Sigmoid colon (tissue), 4 donors: ENCODE results near the gene SYT15.

Experiments used
- EP300 ChIP-seq, 4 donors: sonication (generic); formaldehyde crosslinking; IDR thresholded peaks; one replicate each; pipeline ENCODE4 v1.6.1; 2017; ENCODE audit warnings: antibody characterized with exemption in 4 of 4
- POLR2A ChIP-seq, 2 donors: fragments of 450-650 bp; IDR thresholded peaks; one replicate each; pipeline ENCODE4 v1.6.1; 2016; ENCODE audit warnings: antibody characterized with exemption in 2 of 2, mild to moderate bottlenecking in 2 of 2, moderate library complexity in 2 of 2
- POLR2AphosphoS5 ChIP-seq, 4 donors: sonication (generic); formaldehyde crosslinking; IDR thresholded peaks; one replicate each; pipeline ENCODE4 v1.6.1; 2017; ENCODE audit warnings: antibody characterized with exemption in 4 of 4
- TF ChIP-seq, protein P1 (sequence below), 4 experiments: fragments of 450-650 bp in 3 of 4; fragments of 200-600 bp in 1 of 4; IDR thresholded peaks; one replicate each; pipeline ENCODE4 v1.5.1; 2016 to 2019; ENCODE audit warnings: antibody characterized with exemption in 4 of 4, mild to moderate bottlenecking in 3 of 4, moderate library complexity in 2 of 4

DNA sequence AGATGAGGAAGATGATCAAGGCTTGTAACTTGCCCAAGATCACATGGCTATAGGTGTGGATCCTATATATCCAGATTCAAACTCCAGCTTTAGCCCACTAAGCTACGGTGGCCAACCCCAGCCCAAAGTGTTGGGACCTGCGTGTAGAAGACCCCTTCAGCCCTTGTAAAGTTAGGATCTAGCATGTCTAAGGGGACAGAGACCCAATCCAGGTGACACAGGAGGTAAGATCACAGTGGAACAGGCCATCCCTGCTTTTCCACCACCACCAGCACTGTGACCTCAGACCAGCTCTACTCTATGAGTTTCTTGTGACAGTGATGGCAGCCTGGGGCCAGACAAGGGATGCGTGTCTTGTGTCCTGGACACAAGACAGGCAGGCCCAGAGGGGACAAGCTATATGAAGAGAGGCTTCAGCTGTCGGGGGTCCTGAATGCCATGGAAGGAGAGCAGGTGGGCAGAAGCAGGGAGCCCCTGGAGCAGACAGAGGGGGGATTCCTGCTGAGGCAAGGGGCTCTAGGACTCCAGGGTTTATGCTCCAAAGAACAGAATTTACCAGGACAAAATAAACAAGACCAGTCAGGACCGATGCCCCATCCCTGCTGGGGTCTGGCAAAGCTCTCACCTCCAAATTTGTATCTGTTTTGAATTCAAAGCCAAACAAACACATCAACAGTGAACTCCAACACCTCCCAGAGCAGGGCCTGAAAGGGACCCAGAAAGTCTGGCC is 32.9 kb upstream of the SYT15 start:
- TF ChIP-seq, protein P1, sequence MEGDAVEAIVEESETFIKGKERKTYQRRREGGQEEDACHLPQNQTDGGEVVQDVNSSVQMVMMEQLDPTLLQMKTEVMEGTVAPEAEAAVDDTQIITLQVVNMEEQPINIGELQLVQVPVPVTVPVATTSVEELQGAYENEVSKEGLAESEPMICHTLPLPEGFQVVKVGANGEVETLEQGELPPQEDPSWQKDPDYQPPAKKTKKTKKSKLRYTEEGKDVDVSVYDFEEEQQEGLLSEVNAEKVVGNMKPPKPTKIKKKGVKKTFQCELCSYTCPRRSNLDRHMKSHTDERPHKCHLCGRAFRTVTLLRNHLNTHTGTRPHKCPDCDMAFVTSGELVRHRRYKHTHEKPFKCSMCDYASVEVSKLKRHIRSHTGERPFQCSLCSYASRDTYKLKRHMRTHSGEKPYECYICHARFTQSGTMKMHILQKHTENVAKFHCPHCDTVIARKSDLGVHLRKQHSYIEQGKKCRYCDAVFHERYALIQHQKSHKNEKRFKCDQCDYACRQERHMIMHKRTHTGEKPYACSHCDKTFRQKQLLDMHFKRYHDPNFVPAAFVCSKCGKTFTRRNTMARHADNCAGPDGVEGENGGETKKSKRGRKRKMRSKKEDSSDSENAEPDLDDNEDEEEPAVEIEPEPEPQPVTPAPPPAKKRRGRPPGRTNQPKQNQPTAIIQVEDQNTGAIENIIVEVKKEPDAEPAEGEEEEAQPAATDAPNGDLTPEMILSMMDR (IDR thresholded peaks at IDR 0.05) = no peak
- TF ChIP-seq EP300 (IDR thresholded peaks at IDR 0.05) (no peak), POLR2A (IDR thresholded peaks at IDR 0.05) (no peak), POLR2AphosphoS5 (IDR thresholded peaks at IDR 0.05) (no peak)
